ENCODE data around the gene CHAF1A.

DNA sequence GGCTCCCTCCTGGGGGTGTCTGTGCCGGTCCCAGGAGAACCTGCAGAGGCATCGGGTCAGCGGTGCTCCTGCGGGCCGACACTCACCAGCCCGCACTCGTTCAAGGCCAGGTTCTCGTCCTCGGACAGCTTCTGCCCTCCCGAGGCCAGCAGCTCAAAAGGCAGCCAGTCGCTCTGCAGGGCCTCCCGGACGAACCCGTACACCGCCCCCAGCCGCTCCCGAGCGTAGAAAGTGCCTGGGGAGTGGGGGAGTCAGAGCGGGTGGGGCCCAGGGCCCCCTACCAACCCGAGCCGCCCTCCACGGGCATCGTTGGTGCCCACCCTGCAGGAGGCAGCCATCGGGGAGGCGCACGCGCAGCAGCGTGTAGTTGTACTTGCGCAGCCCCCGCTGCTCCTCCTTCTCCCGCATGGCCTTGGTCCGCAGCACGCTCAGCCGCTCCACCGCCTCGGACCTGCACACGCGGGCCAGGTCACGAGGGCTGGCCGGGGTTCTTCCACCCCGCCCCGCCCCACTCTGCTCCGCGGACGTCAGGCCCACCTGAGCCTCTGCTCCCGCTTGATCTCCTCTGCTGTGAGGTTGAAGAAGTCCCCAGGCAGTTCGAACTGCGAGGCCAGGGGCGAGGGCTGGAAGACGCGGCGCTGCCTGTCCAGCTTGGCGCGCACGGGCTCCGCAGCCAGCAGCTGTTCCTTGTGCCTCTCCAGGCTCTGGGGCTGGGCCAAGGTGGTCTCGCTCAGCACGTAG is 43.7 kb downstream of the CHAF1A start:
- peak; percentile 24; the same call in 1 of the 2 replicates for TF ChIP-seq POLR2AphosphoS5 (IDR thresholded peaks at IDR 0.05; ENCODE audit: low read depth, low read length)
- no peak for TF ChIP-seq TAF1 (IDR thresholded peaks at IDR 0.05; ENCODE audit: low read depth, low read length)
- no peak for TF ChIP-seq POLR2A (IDR thresholded peaks at IDR 0.05; ENCODE audit: low read depth, low read length)
- no peak for TF ChIP-seq PAX5 (IDR thresholded peaks at IDR 0.05; ENCODE audit: insufficient read depth, low read length, severe bottlenecking)
- no peak for TF ChIP-seq SPI1 (IDR thresholded peaks at IDR 0.05; ENCODE audit: low read depth, low read length)

All from GM12891 (cell line).